GM10266 (cell line): ENCODE measurements around the gene UGT1A7.

Experiments
- DNase-seq: peaks from one replicate; pipeline ENCODE4 v3.0.0; 2012; ENCODE audit errors: extremely low spot score
- CTCF ChIP-seq: IDR thresholded peaks from 2 replicates; pipeline ENCODE4 v1.5.1; 2012; ENCODE audit warnings: mild to moderate bottlenecking, low read depth; ENCODE audit not compliant: control insufficient read depth, insufficient read depth; ENCODE audit errors: missing control alignments

UGT1A7 gene

GRCh38 chr2:233821196-233821595 lies 139.5 kb downstream of the UGT1A7 start:
- no peak for TF ChIP-seq CTCF
- no peak for DNase-seq

GRCh38 chr2:233821709-233822100 lies 140.0 kb downstream of the UGT1A7 start:
- no peak for DNase-seq
- no peak for TF ChIP-seq CTCF

- TF ChIP-seq CTCF: no peak
Observed at GRCh38 chr2:233822101-233822771, 140.5 kb downstream of the UGT1A7 start.

More at GRCh38 chr2:233822101-233822771, 140.5 kb downstream of the UGT1A7 start:
- DNase-seq: no peak
